H1 (cell line): ENCODE data around the gene ACTN2. TPM values are rescaled to one million over a fixed set of nuclear protein-coding genes. Genes with fewer than 3 reads are reported as not detected.

Source experiments
- BCL11A ChIP-seq, 2 experiments: IDR thresholded peaks; one replicate each; pipeline ENCODE4 v1.6.1; 2011; ENCODE audit warnings: low read depth in 2 of 2, low read length in 2 of 2, mild to moderate bottlenecking in 2 of 2
- CHD1 ChIP-seq: IDR thresholded peaks from 2 replicates; pipeline ENCODE4 v1.6.1; 2012; ENCODE audit warnings: low read depth, low read length, improper control_type of control experiment
- CHD2 ChIP-seq: IDR thresholded peaks from 2 replicates; pipeline ENCODE4 v1.6.1; 2012; ENCODE audit warnings: low read length, improper control_type of control experiment
- CHD7 ChIP-seq: fragments of 300-600 bp; sonication (generic); IDR thresholded peaks from 2 replicates; pipeline ENCODE4 v1.7.1; 2012; ENCODE audit warnings: low read length, moderate library complexity, mild to moderate bottlenecking, inconsistent platforms; ENCODE audit not compliant: insufficient replicate concordance
- GABPA ChIP-seq: IDR thresholded peaks from 2 replicates; pipeline ENCODE4 v1.6.1; 2011; ENCODE audit warnings: mild to moderate bottlenecking, low read length, moderate library complexity, borderline replicate concordance; ENCODE audit not compliant: insufficient read depth
- HDAC2 ChIP-seq, 2 experiments: fragments of 300-600 bp in 1 of 2; sonication (generic) in 1 of 2; IDR thresholded peaks; 2 replicates each; pipeline ENCODE4 v1.6.1; 2011 to 2012; ENCODE audit warnings: low read depth in 2 of 2, low read length in 2 of 2, mild to moderate bottlenecking in 2 of 2, moderate library complexity in 2 of 2, borderline replicate concordance in 1 of 2, inconsistent platforms in 1 of 2
- POU5F1 ChIP-seq: IDR thresholded peaks from 2 replicates; pipeline ENCODE4 v1.6.1; 2011; ENCODE audit warnings: low read depth, mild to moderate bottlenecking, low read length, moderate library complexity
- RAD21 ChIP-seq, 2 experiments: IDR thresholded peaks in 1 of 2; conservative IDR thresholded peaks in 1 of 2; 2 replicates each; pipeline ENCODE4 v1.6.1; 2011; ENCODE audit warnings: low read depth in 2 of 2, low read length in 2 of 2, improper control_type of control experiment in 1 of 2, inconsistent platforms in 1 of 2, mild to moderate bottlenecking in 1 of 2, moderate library complexity in 1 of 2
- RNF2 ChIP-seq: fragments of 200-900, 300-1000 bp; sonication (generic); IDR thresholded peaks from 2 replicates; pipeline ENCODE4 v1.7.1; 2016; ENCODE audit warnings: borderline replicate concordance, low read depth, mild to moderate bottlenecking, antibody characterized with exemption, low read length; ENCODE audit not compliant: poor library complexity, severe bottlenecking; ENCODE audit errors: missing control alignments
- SAP30 ChIP-seq: fragments of 300-600 bp; sonication (generic); IDR thresholded peaks from 2 replicates; pipeline ENCODE4 v1.7.1; 2012; ENCODE audit warnings: low read length, moderate library complexity, mild to moderate bottlenecking, inconsistent platforms; ENCODE audit not compliant: insufficient read depth, insufficient replicate concordance
- TBP ChIP-seq: IDR thresholded peaks from 2 replicates; pipeline ENCODE4 v1.6.1; 2011; ENCODE audit warnings: low read depth, low read length, improper control_type of control experiment
- polyA plus RNA-seq, 7 experiments: library from polyadenylated mRNA; depleted of rRNA in 3 of 7; stranded (reverse) in 5 of 7; unstranded in 2 of 7; fragments of >200 nt in 5 of 7; fragments of 200-250 nt in 2 of 7; gene quantifications; 1 replicate in 5 of 7; 2 replicates in 1 of 7; 4 replicates in 1 of 7; pipeline versions ENCODE4 v1.2.1 to v1.2.3, GENCODE V29; 2011 to 2013; ENCODE audit warnings: missing spikeins in 2 of 7, mixed read lengths in 2 of 7
- total RNA-seq: library from RNA; stranded (reverse); fragmentation: NEBNext Ultra II Directional; extraction: Animal tissue kit (Norgen Biotek cat#: 25700); gene quantifications from 2 replicates; pipeline ENCODE4 v1.2.1, GENCODE V29; 2021

Gene ACTN2
- total and polyA plus RNA-seq, 2 of the 8 experiments (the other 6 are each of a cell fraction or from before 2014, with no cell fraction given) = 1.9 to 4.1 TPM

GRCh38 chr1:236663934-236664333, 22.4 kb upstream of the ACTN2 start (continued):
- TF ChIP-seq CHD7 (no peak), HDAC2 (IDR thresholded peaks at IDR 0.05; ENCODE audit: borderline replicate concordance in 1 of 2, low read depth in 2 of 2, low read length in 2 of 2) (no peak), RNF2 (no peak), BCL11A (IDR thresholded peaks at IDR 0.05; ENCODE audit: low read depth in 2 of 2, low read length in 2 of 2) (no peak), CHD2 (no peak), GABPA (no peak), CHD1 (no peak), TBP (no peak), SAP30 (no peak), RAD21 (IDR thresholded peaks at IDR 0.05 in 1 of 2, conservative IDR thresholded peaks at IDR 0.05 in 1 of 2; ENCODE audit: low read depth in 2 of 2, low read length in 2 of 2) (no peak), POU5F1 (no peak)
